Hepatocyte (in vitro differentiated cells): ENCODE data around the gene SHLD3.

ENCODE experiments used
- EZH2 ChIP-seq: fragments of 200-600 bp; sonication (generic); IDR thresholded peaks from 2 replicates; pipeline ENCODE4 v1.6.1; 2016; ENCODE audit warnings: antibody characterized with exemption, mild to moderate bottlenecking, borderline replicate concordance
- TF ChIP-seq, protein P1 (sequence below): fragments of 200-600 bp; sonication (generic); IDR thresholded peaks from 2 replicates; pipeline ENCODE4 v1.5.1; 2016; ENCODE audit warnings: antibody characterized with exemption, mild to moderate bottlenecking; ENCODE audit not compliant: poor library complexity

DNA sequence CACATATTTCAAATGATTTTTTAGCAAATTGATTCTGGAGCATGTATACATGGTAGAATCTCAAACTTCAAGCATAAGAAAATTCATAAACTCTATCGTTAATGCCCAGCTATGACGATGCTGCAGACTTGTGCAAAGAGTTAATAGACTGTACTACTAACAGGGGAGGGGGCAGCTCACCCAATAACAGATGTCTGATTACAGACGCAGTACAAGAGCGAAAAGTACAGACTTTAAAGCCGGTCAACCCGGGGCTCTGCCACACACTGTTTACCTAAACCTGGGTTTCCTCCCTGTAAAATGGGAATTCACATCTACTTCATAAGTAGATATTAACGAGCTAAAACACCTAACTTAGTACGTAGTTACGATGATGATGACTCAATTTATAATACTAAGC, 1.3 kb upstream of the SHLD3 start:
- TF ChIP-seq EZH2 = no peak
- TF ChIP-seq, protein P1, sequence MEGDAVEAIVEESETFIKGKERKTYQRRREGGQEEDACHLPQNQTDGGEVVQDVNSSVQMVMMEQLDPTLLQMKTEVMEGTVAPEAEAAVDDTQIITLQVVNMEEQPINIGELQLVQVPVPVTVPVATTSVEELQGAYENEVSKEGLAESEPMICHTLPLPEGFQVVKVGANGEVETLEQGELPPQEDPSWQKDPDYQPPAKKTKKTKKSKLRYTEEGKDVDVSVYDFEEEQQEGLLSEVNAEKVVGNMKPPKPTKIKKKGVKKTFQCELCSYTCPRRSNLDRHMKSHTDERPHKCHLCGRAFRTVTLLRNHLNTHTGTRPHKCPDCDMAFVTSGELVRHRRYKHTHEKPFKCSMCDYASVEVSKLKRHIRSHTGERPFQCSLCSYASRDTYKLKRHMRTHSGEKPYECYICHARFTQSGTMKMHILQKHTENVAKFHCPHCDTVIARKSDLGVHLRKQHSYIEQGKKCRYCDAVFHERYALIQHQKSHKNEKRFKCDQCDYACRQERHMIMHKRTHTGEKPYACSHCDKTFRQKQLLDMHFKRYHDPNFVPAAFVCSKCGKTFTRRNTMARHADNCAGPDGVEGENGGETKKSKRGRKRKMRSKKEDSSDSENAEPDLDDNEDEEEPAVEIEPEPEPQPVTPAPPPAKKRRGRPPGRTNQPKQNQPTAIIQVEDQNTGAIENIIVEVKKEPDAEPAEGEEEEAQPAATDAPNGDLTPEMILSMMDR = no peak
